Mesendoderm (in vitro differentiated cells): ENCODE results near the gene ADAMTSL2.

Experiments
- DNase-seq: peaks from one replicate; pipeline ENCODE4 v3.0.0; 2013
- H2AK5ac ChIP-seq: 2 replicates; pipeline ENCODE4 v1.6.1; 2013; ENCODE audit warnings: low read length, inconsistent platforms
- H2BK120ac ChIP-seq: 2 replicates; pipeline ENCODE4 v1.6.1; 2013; ENCODE audit warnings: low read depth, mild to moderate bottlenecking, low read length, moderate library complexity, mixed read lengths
- H2BK15ac ChIP-seq: replicated peaks from 2 replicates; pipeline ENCODE4 v1.6.1; 2013; ENCODE audit warnings: low read depth, mild to moderate bottlenecking, moderate library complexity
- H2BK5ac ChIP-seq: 2 replicates; pipeline ENCODE4 v1.6.1; 2013; ENCODE audit warnings: low read length, inconsistent platforms
- H3K18ac ChIP-seq: 2 replicates; pipeline ENCODE4 v1.6.1; 2013; ENCODE audit warnings: mild to moderate bottlenecking, low read length, mixed read lengths
- H3K23ac ChIP-seq: one replicate; pipeline ENCODE4 v1.6.1; 2013; ENCODE audit warnings: low read length
- H3K27ac ChIP-seq: 2 replicates; pipeline ENCODE4 v1.5.1; 2013; ENCODE audit warnings: low read depth, mild to moderate bottlenecking, inconsistent platforms, low read length, moderate library complexity
- H3K27me3 ChIP-seq: 2 replicates; pipeline ENCODE4 v1.6.1; 2013; ENCODE audit warnings: low read length, control low read depth, mild to moderate bottlenecking, inconsistent platforms; ENCODE audit not compliant: insufficient read depth, poor library complexity
- H3K36me3 ChIP-seq: 2 replicates; pipeline ENCODE4 v1.6.1; 2013; ENCODE audit warnings: low read length, inconsistent platforms; ENCODE audit not compliant: control insufficient read depth, insufficient read depth
- H3K4ac ChIP-seq: one replicate; pipeline ENCODE4 v1.6.1; 2013; ENCODE audit warnings: low read depth, mild to moderate bottlenecking, low read length, moderate library complexity
- H3K4me1 ChIP-seq: 2 replicates; pipeline ENCODE4 v1.6.1; 2013; ENCODE audit warnings: low read depth, low read length, inconsistent platforms; ENCODE audit not compliant: control insufficient read depth
- H3K4me2 ChIP-seq: 2 replicates; pipeline ENCODE4 v1.6.1; 2013; ENCODE audit warnings: low read length
- H3K4me3 ChIP-seq: 2 replicates; pipeline ENCODE4 v1.5.1; 2013; ENCODE audit warnings: mild to moderate bottlenecking, low read length
- H3K56ac ChIP-seq: one replicate; pipeline ENCODE4 v1.6.1; 2013; ENCODE audit warnings: low read length
- H3K79me1 ChIP-seq: 2 replicates; pipeline ENCODE4 v1.6.1; 2013; ENCODE audit warnings: low read length, inconsistent platforms
- H3K79me2 ChIP-seq: 2 replicates; pipeline ENCODE4 v1.6.1; 2013; ENCODE audit warnings: mild to moderate bottlenecking, low read length; ENCODE audit not compliant: control insufficient read depth, insufficient read depth
- H3K9ac ChIP-seq: 2 replicates; pipeline ENCODE4 v1.6.1; 2013; ENCODE audit warnings: low read length, inconsistent platforms
- H4K5ac ChIP-seq: one replicate; pipeline ENCODE4 v1.6.1; 2013; ENCODE audit warnings: low read length
- H4K8ac ChIP-seq: one replicate; pipeline ENCODE4 v1.6.1; 2013; ENCODE audit warnings: low read depth, mild to moderate bottlenecking, control low read depth, low read length, moderate library complexity
- WGBS: extraction: QIAGEN DNeasy Blood & Tissue Kit; methylation state at CpG from one replicate; pipeline ENCODE4 v1.1.7; 2013; ENCODE audit warnings: low lambda C conversion rate, missing lambda C conversion rate; ENCODE audit not compliant: insufficient coverage; ENCODE audit errors: extremely low coverage; 5-methylcytosine and 5-hydroxymethylcytosine counted together

The ADAMTSL2 gene

GRCh38 chr9:133493845-133494540, 40.5 kb upstream of the ADAMTSL2 start:
- Histone ChIP-seq H3K9ac (no peak overlapping the region), H2AK5ac (no peak overlapping the region), H2BK15ac (no peak overlapping the region), H3K79me1 (no peaks in the 10 kb centered on the region), H3K4ac (no peak overlapping the region), H2BK120ac (no peak overlapping the region), H3K4me1 (no peaks in the 10 kb centered on the region), H3K36me3 (no peaks in the 10 kb centered on the region), H3K18ac (no peak overlapping the region), H3K27ac (no peak overlapping the region), H3K23ac (no peak overlapping the region), H3K56ac (no peak overlapping the region), H3K4me3 (no peak overlapping the region), H3K79me2 (no peaks in the 10 kb centered on the region), H4K8ac (no peak overlapping the region), H4K5ac (no peak overlapping the region), H2BK5ac (no peak overlapping the region), H3K27me3 (no peaks in the 10 kb centered on the region), H3K4me2 (no peak overlapping the region)
- no CpG with 5 or more reads among the region's 23 CpGs for WGBS
- no peak for DNase-seq

GRCh38 chr9:133494636-133495326, 39.7 kb upstream of the ADAMTSL2 start:
- no peak overlapping the region for H2BK5ac ChIP-seq
- no peak overlapping the region for H3K9ac ChIP-seq
- no peak overlapping the region for H3K18ac ChIP-seq
- H3K4me3 ChIP-seq = no peak overlapping the region
- no peak overlapping the region for H2AK5ac ChIP-seq
- no peaks in the 10 kb centered on the region for H3K27me3 ChIP-seq
- no peaks in the 10 kb centered on the region for H3K79me2 ChIP-seq
- no peak overlapping the region for H2BK15ac ChIP-seq
- H3K36me3 ChIP-seq = no peaks in the 10 kb centered on the region
- no peak overlapping the region for H3K56ac ChIP-seq
- no peak for DNase-seq
- no peak overlapping the region for H3K27ac ChIP-seq
- no peak overlapping the region for H3K4me2 ChIP-seq
- H4K5ac ChIP-seq = no peak overlapping the region
- no peak overlapping the region for H3K4ac ChIP-seq
- no CpG with 5 or more reads among the region's 24 CpGs for WGBS
- no peak overlapping the region for H3K23ac ChIP-seq
- H2BK120ac ChIP-seq = no peak overlapping the region
- no peaks in the 10 kb centered on the region for H3K4me1 ChIP-seq
- no peaks in the 10 kb centered on the region for H3K79me1 ChIP-seq
- H4K8ac ChIP-seq = no peak overlapping the region

- Histone ChIP-seq H3K36me3 (no peaks in the 10 kb centered on the region), H3K79me2 (no peaks in the 10 kb centered on the region), H3K56ac (no peak overlapping the region), H3K4me2 (no peak overlapping the region), H3K4me3 (no peak overlapping the region), H2BK120ac (no peak overlapping the region), H4K8ac (no peak overlapping the region), H3K4ac (no peak overlapping the region), H3K9ac (no peak overlapping the region), H3K4me1 (no peaks in the 10 kb centered on the region), H2BK5ac (no peak overlapping the region), H2BK15ac (no peak overlapping the region), H3K27me3 (no peaks in the 10 kb centered on the region), H3K18ac (no peak overlapping the region), H3K23ac (no peak overlapping the region), H3K79me1 (no peaks in the 10 kb centered on the region), H4K5ac (no peak overlapping the region), H3K27ac (no peak overlapping the region), H2AK5ac (no peak overlapping the region)
- DNase-seq = no peak
- WGBS = no CpG with 5 or more reads among the region's 24 CpGs
Observed at GRCh38 chr9:133495327-133496293, 38.9 kb upstream of the ADAMTSL2 start.

DNA sequence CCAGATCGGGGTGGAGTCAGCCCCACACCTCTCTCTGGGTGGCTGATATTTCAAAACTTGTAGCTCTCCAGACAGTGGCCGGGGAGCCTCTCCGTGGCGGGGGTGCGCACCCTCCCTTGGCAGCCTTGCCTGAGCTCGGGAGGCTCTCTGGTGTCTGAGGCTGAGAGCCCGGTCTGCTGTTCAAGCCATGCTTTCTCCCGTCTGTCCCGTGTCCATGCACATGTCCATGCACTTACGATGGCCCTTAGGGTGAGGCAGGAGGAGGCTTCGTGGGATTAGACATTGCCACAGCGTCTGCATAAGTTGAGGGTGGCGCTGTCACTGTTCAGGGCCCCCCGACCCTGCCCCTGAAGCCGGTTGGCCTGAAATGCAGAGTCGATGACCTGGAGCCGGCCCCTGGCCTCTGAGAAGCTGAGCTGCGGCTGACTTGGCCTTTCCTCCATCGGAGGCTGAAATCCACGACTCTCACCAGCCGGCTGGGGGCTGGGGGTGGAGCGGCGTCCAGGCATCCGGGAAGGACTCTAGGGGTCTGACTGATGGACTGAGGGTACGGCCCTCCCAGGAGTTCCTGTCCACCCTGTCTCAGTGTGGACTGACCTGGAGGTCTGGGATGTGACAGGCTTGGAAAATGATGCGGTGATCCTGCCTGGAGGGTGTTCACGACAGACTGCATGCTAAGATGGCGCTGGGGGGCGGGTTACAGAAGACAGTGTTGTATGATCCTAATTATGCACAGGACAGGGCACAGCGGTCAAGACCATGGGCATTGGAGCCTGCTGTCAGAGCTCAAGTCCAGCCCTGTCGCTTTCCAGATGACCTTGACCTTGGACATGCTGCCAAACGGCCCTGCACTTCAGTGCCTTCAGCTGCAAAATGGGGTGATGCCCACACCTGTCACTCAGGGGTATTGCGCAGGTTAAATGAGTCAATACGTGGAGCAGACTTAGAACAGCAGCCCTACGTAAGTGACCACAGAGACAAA, 37.4 kb upstream of the ADAMTSL2 start:
- Histone ChIP-seq H3K4ac (no peak overlapping the region), H2BK5ac (no peak overlapping the region), H3K79me1 (no peaks in the 10 kb centered on the region), H3K23ac (no peak overlapping the region), H3K9ac (no peak overlapping the region), H3K27ac (no peak overlapping the region), H2BK15ac (no peak overlapping the region), H3K18ac (no peak overlapping the region), H4K8ac (no peak overlapping the region), H3K36me3 (no peaks in the 10 kb centered on the region), H4K5ac (no peak overlapping the region), H3K56ac (no peak overlapping the region), H2BK120ac (no peak overlapping the region), H2AK5ac (no peak overlapping the region), H3K4me1 (no peaks in the 10 kb centered on the region), H3K79me2 (no peaks in the 10 kb centered on the region), H3K4me3 (no peak overlapping the region), H3K27me3 (no peaks in the 10 kb centered on the region), H3K4me2 (no peak overlapping the region)
- no CpG with 5 or more reads among the region's 35 CpGs for WGBS
- no peak for DNase-seq
